DOHH2 (cell line): Measurements from ENCODE around the gene DAPK2.

Source experiments
- H3F3A ChIP-seq: fragments of 200-600 bp; sonication (generic), shearing (Covaris generic); 2 replicates; pipeline ENCODE4 v1.6.0; 2016; ENCODE audit warnings: antibody characterized with exemption, mild to moderate bottlenecking; ENCODE audit not compliant: control insufficient read depth, insufficient read depth
- H3K27ac ChIP-seq: fragments of 200-600 bp; sonication (generic); 2 replicates; pipeline ENCODE4 v1.5.1; 2014; ENCODE audit warnings: low read depth, mild to moderate bottlenecking, low read length, moderate library complexity
- H3K27me3 ChIP-seq: fragments of 200-600 bp; sonication (generic); 2 replicates; pipeline ENCODE4 v1.6.1; 2014; ENCODE audit warnings: mild to moderate bottlenecking, low read length, mixed read lengths; ENCODE audit not compliant: control insufficient read depth
- H3K36me3 ChIP-seq: fragments of 200-600 bp; sonication (generic); 2 replicates; pipeline ENCODE4 v1.6.1; 2014; ENCODE audit warnings: mild to moderate bottlenecking, low read length, moderate library complexity, mixed read lengths; ENCODE audit not compliant: control insufficient read depth
- H3K4me1 ChIP-seq: fragments of 200-600 bp; sonication (generic); 2 replicates; pipeline ENCODE4 v1.6.1; 2014; ENCODE audit warnings: mild to moderate bottlenecking, low read length, mixed read lengths; ENCODE audit not compliant: control insufficient read depth
- H3K4me2 ChIP-seq: fragments of 200-600 bp; sonication (generic); 2 replicates; pipeline ENCODE4 v1.6.0; 2014; ENCODE audit warnings: mild to moderate bottlenecking, low read length, moderate library complexity
- H3K4me3 ChIP-seq: fragments of 200-600 bp; sonication (generic); 2 replicates; pipeline ENCODE4 v1.5.1; 2014; ENCODE audit warnings: mild to moderate bottlenecking, low read length, mixed read lengths
- H3K79me2 ChIP-seq: fragments of 200-600 bp; sonication (generic); 2 replicates; pipeline ENCODE4 v1.6.1; 2014; ENCODE audit warnings: mild to moderate bottlenecking, low read length, mixed read lengths; ENCODE audit not compliant: control insufficient read depth
- H3K9me2 ChIP-seq: fragments of 200-600 bp; sonication (generic); replicated peaks from 2 replicates; pipeline ENCODE4 v1.6.1; 2014; ENCODE audit warnings: mild to moderate bottlenecking, low read length, mixed read lengths; ENCODE audit not compliant: control insufficient read depth
- H3K9me3 ChIP-seq: fragments of 200-600 bp; sonication (generic); 2 replicates; pipeline ENCODE4 v1.6.1; 2014; ENCODE audit warnings: antibody characterized with exemption, low read length, mixed read lengths; ENCODE audit not compliant: control insufficient read depth, insufficient read depth
- H4K20me1 ChIP-seq: fragments of 200-600 bp; sonication (generic); 2 replicates; pipeline ENCODE4 v1.6.0; 2014; ENCODE audit warnings: low read depth, mild to moderate bottlenecking, antibody characterized with exemption, low read length, moderate library complexity; ENCODE audit not compliant: control insufficient read depth, insufficient read depth
- CTCF ChIP-seq: fragments of 200-600 bp; sonication (generic); IDR thresholded peaks from one replicate; pipeline ENCODE4 v1.5.1; 2014; ENCODE audit warnings: antibody characterized with exemption, mild to moderate bottlenecking, low read depth, low read length; ENCODE audit not compliant: poor library complexity, severe bottlenecking
- EZH2phosphoT487 ChIP-seq: fragments of 200-600 bp; sonication (generic); IDR thresholded peaks from 2 replicates; pipeline ENCODE4 v1.6.1; 2017; ENCODE audit warnings: borderline replicate concordance, mild to moderate bottlenecking, antibody characterized with exemption, low read length, moderate library complexity, mixed read lengths

Gene DAPK2

GRCh38 chr15:64051093-64051402, 4.8 kb upstream of the DAPK2 start:
- Histone ChIP-seq H3K4me1 (peaks cover 5% of the 10 kb centered on the region), H3K9me3 (no peaks in the 10 kb centered on the region), H3F3A (no peaks in the 10 kb centered on the region), H3K4me3 (no peak overlapping the region), H3K27ac (no peak overlapping the region), H3K9me2 (no peaks in the 10 kb centered on the region), H3K27me3 (peaks cover 21% of the 10 kb centered on the region), H3K79me2 (no peaks in the 10 kb centered on the region), H3K4me2 (no peak overlapping the region), H3K36me3 (no peaks in the 10 kb centered on the region), H4K20me1 (no peaks in the 10 kb centered on the region)
- no peak for TF ChIP-seq CTCF
- no peak for TF ChIP-seq EZH2phosphoT487

- no peak overlapping the region for H3K4me2 ChIP-seq
- no peaks in the 10 kb centered on the region for H3K79me2 ChIP-seq
- no peak for TF ChIP-seq EZH2phosphoT487
- H3K9me2 ChIP-seq = no peaks in the 10 kb centered on the region
- no peaks in the 10 kb centered on the region for H4K20me1 ChIP-seq
- peaks cover 26% of the 10 kb centered on the region for H3K27me3 ChIP-seq
- H3K9me3 ChIP-seq = no peaks in the 10 kb centered on the region
- H3F3A ChIP-seq = no peaks in the 10 kb centered on the region
- H3K36me3 ChIP-seq = no peaks in the 10 kb centered on the region
- H3K4me3 ChIP-seq = no peak overlapping the region
- no peak overlapping the region for H3K27ac ChIP-seq
- peaks cover 5% of the 10 kb centered on the region for H3K4me1 ChIP-seq
Observed at GRCh38 chr15:64050281-64051092, 4.2 kb upstream of the DAPK2 start.

GRCh38 chr15:64048781-64049460, 2.6 kb upstream of the DAPK2 start:
- Histone ChIP-seq H3K27ac (no peak overlapping the region), H3K79me2 (no peaks in the 10 kb centered on the region), H3K27me3 (peaks cover 32% of the 10 kb centered on the region), H3K9me2 (no peaks in the 10 kb centered on the region), H4K20me1 (no peaks in the 10 kb centered on the region), H3K36me3 (no peaks in the 10 kb centered on the region), H3K4me3 (no peak overlapping the region), H3K4me2 (no peak overlapping the region), H3K4me1 (peaks cover 13% of the 10 kb centered on the region), H3K9me3 (no peaks in the 10 kb centered on the region), H3F3A (no peaks in the 10 kb centered on the region)
- TF ChIP-seq EZH2phosphoT487 (no peak), CTCF (no peak)
